Upper lobe of left lung (tissue), 4 donors: Measurements from ENCODE around the gene FAM216B.
"Not testable (repeated sequence)": the region's sequence is repeated elsewhere in the genome, so short reads cannot be mapped to it uniquely, and the experiment has no call there.

Experiments
- CTCF ChIP-seq, 6 experiments: fragments of 450-650 bp in 4 of 6; fragments of 200-600 bp in 2 of 6; sonication (generic) in 2 of 6; IDR thresholded peaks; one replicate each; pipeline ENCODE4 v1.5.1; 2016 to 2019; ENCODE audit warnings: antibody characterized with exemption in 6 of 6
- POLR2A ChIP-seq, 4 donors: fragments of 450-650 bp; IDR thresholded peaks; one replicate each; pipeline ENCODE4 v1.5.1; 2016 to 2017; ENCODE audit warnings: antibody characterized with exemption in 4 of 4, mild to moderate bottlenecking in 2 of 4
- POLR2AphosphoS5 ChIP-seq, 2 donors: sonication (generic); formaldehyde crosslinking; IDR thresholded peaks; one replicate each; pipeline ENCODE4 v1.5.1; 2017; ENCODE audit warnings: antibody characterized with exemption in 2 of 2

- TF ChIP-seq POLR2A, CTCF, POLR2AphosphoS5 (IDR thresholded peaks at IDR 0.05): not testable (repeated sequence)
Observed at GRCh38 chr13:42776558-42776957, 4.8 kb upstream of the FAM216B start.
